ENCODE data around the gene DEK.

The DEK gene

DNA sequence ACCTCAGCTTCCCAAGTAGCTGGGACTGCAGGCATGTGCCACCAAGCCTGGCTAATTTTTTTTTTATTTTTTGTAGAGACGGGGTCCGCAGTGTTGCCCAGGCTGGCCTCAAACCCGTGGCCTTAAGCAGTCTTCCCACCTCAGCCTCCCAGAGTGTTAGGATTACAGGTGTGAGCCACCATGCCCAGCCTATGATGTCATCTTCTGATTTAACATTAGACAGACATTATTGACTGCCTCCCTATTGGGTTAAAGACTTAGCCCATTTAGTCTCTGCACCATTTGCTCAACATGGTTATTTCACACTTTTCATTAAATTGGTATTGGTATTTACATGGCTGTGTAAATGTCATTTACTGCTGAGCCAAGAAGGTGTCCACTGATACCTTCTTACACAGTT, 46.1 kb downstream of the DEK start:
- TF ChIP-seq, protein P1, sequence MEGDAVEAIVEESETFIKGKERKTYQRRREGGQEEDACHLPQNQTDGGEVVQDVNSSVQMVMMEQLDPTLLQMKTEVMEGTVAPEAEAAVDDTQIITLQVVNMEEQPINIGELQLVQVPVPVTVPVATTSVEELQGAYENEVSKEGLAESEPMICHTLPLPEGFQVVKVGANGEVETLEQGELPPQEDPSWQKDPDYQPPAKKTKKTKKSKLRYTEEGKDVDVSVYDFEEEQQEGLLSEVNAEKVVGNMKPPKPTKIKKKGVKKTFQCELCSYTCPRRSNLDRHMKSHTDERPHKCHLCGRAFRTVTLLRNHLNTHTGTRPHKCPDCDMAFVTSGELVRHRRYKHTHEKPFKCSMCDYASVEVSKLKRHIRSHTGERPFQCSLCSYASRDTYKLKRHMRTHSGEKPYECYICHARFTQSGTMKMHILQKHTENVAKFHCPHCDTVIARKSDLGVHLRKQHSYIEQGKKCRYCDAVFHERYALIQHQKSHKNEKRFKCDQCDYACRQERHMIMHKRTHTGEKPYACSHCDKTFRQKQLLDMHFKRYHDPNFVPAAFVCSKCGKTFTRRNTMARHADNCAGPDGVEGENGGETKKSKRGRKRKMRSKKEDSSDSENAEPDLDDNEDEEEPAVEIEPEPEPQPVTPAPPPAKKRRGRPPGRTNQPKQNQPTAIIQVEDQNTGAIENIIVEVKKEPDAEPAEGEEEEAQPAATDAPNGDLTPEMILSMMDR (IDR thresholded peaks at IDR 0.05): no peak
- TF ChIP-seq ZFX (IDR thresholded peaks at IDR 0.05; ENCODE audit: borderline replicate concordance): no peak

DNA sequence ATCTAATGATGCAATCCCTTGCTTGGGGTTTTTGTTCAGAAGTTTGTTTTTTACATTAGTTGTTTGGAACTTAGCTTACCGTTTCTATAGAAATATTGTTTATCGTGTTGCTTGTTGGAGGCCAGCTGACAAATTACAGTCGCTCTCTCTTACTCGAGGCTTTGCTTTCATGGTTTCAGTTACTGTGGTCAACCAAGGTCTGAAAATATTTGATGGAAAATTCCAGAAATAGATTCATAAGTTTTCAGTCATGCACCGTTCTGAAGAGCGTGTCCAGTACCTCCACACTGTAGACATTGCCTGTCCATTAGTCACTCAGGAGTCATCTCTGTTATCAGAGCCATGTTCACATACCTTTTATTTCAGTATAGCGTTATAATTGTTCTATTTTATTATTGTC, 47.9 kb downstream of the DEK start:
- no peak overlapping the region for H3K27ac ChIP-seq

More for the DNA sequence above, 46.1 kb downstream of the DEK start:
- H3K27ac ChIP-seq: no peak overlapping the region

DNA sequence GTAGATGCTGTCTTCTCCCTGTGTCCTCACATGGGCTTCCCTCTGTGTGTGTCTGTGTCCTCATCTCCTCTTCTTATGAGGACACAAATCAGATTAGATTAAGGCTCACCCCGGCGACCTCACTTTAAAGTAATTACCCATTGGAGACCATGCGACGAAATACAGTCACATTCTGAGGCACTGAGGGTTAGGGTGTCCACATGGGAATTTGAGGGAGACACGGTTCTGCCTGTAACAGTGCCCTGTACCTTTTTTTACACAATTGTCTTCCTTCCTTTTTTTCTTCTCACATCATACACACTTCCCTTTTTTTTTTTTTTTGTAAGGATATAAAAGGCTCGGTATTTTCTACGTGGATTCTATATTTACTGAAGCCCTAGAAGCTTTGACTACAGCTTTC, 48.9 kb downstream of the DEK start:
- no peak overlapping the region for H3K27ac ChIP-seq
- no peak for TF ChIP-seq ZFX (IDR thresholded peaks at IDR 0.05; ENCODE audit: borderline replicate concordance)
- TF ChIP-seq, protein P1 (IDR thresholded peaks at IDR 0.05): no peak

More for the DNA sequence above, 47.9 kb downstream of the DEK start:
- TF ChIP-seq ZFX (IDR thresholded peaks at IDR 0.05; ENCODE audit: borderline replicate concordance): no peak
- TF ChIP-seq, protein P1 (IDR thresholded peaks at IDR 0.05): no peak

DNA sequence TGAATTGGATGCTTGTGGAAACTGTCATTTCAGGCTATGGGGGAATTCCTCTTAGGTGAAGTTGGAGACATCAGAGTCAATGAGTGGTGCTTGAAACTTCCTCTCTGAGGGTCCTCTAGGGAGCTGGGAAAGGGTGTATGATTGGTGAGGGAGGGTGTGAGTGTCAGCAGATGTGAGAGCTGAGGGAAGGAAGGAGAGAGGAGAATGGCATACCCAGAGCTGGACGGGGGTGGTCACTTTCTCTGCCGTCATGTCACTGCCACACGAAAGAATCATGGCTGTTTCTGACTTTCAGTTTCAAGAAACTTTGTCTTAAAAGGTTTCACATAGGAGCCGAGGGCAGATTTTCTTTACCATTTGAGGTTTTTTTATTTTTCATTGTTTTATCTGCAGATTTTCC, 50.3 kb downstream of the DEK start:
- no peak overlapping the region for H3K27ac ChIP-seq
- TF ChIP-seq, protein P1 (IDR thresholded peaks at IDR 0.05): no peak
- no peak for TF ChIP-seq ZFX (IDR thresholded peaks at IDR 0.05; ENCODE audit: borderline replicate concordance)

DNA sequence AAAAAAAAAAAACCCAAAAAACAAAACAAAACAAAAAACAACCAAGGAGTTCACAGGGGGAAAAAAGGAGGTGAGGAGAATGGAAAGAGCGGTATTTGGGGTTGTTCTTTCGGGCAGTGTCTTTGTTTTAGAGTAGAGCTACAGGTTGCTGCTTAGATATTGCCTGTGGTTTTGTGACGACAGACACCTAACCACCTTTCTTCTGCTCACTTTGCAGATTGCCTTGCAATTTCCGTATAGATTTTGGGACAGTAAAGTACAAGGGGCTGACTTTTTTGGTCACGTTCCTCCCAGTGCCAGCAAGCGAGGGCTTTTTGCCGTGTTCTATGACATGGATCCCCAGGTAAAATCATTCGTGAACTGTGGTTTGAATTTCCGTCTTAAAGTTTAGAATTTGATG, 50.9 kb downstream of the DEK start:
- H3K27ac ChIP-seq: no peak overlapping the region
- TF ChIP-seq ZFX (IDR thresholded peaks at IDR 0.05; ENCODE audit: borderline replicate concordance): no peak
- TF ChIP-seq, protein P1 (IDR thresholded peaks at IDR 0.05): no peak

DNA sequence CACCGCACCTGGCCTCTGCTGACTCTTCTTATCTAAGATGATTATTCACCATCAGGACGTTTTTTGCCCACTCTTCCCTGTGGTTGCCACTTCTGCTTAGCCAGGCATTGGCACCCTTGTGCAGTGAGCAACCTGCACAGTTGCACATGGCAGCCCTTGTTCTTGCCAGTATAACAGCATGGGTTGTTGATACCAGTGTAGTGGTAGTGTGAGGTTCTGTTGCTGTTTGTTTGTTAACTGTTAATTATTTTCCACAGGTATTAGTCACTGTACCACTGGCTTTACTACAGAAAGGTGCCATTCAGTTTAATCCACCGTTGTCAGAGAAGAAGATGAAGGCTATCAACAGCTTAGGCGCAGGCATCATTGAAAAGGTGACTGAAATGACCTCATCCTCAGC, 52.1 kb downstream of the DEK start:
- no peak for TF ChIP-seq ZFX (IDR thresholded peaks at IDR 0.05; ENCODE audit: borderline replicate concordance)
- TF ChIP-seq, protein P1 (IDR thresholded peaks at IDR 0.05): no peak
- H3K27ac ChIP-seq: no peak overlapping the region

DNA sequence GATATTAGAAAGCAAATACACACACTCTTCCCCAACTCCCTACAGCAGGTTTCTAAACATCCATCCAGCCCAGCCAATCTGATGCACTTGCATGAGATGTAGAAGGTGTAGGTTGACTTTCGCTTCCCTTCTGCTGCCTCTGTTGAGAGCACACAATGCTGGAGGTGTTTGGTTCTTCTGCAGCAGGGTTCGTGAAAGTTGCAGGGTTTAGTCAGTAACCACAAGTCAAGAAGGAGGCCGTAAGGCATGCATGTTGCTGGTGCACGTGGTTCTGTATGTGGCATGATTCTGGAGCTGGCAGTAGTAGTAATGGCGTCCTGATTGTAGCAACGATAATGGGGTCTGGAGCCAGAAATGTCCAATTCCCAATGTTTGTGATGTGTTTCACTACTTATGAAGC, 53.0 kb downstream of the DEK start:
- H3K27ac ChIP-seq: no peak overlapping the region
- no peak for TF ChIP-seq ZFX (IDR thresholded peaks at IDR 0.05; ENCODE audit: borderline replicate concordance)
- TF ChIP-seq, protein P1 (IDR thresholded peaks at IDR 0.05): no peak
